H54 (cell line): ENCODE results near the gene FRMPD2.
A peak's percentile ranks its signal among the peaks of the same experiment; 100 is the strongest.
"Not testable (repeated sequence)": the region's sequence is repeated elsewhere in the genome, so short reads cannot be mapped to it uniquely, and the experiment has no call there.

ENCODE experiments used
- DNase-seq: peaks from one replicate; pipeline ENCODE4 v3.0.0; 2011; ENCODE audit warnings: low spot score, mixed read lengths; ENCODE audit not compliant: insufficient read length
- FAIRE-seq: peaks from 3 replicates; lab custom pipeline; 2011; peaks lifted over from hg19 to GRCh38; lab: Jason Lieb, UNC
- POLR2A ChIP-seq: IDR thresholded peaks from 2 replicates; pipeline ENCODE4 v1.6.1; 2011; ENCODE audit warnings: low read depth, mild to moderate bottlenecking, low read length

FRMPD2 gene

DNA sequence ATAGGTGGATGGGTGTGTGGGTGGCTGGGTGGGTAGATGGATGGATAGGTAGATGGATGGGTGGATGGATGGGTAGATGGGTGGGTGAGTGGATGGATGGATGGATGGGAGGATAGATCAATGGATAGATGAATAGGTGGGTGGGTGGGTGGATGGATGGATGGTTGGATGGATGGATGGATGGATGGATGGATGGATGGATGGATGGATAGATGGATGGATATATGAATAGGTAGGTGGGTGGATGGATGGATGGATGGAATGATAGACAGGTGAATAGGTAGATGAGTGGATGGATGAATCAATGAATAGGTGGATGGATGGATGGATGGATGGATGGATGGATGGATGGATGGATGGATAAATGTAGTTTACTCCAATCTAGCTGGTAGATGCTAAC, 52.7 kb downstream of the FRMPD2 start:
- FAIRE-seq, result no peak
- no peak for TF ChIP-seq POLR2A
- DNase-seq, result no peak

DNA sequence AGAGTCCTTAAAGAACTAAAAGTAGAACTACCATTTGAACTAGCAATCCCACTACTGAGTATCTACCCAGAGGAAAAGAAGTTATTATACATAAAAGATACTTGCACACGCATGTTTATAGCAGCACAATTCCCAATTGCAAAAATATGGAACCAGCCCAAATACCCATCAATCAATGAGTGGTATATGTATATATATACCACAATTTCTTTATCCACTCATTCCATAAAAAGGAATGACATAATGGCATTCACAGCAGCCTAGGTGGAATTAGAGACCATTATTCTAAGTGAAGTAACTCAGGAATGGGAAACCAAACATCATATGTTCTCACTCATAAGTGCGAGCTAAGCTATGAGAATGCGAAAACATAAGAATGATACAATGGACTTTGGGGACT, 53.5 kb downstream of the FRMPD2 start:
- not testable (repeated sequence) for FAIRE-seq

DNA sequence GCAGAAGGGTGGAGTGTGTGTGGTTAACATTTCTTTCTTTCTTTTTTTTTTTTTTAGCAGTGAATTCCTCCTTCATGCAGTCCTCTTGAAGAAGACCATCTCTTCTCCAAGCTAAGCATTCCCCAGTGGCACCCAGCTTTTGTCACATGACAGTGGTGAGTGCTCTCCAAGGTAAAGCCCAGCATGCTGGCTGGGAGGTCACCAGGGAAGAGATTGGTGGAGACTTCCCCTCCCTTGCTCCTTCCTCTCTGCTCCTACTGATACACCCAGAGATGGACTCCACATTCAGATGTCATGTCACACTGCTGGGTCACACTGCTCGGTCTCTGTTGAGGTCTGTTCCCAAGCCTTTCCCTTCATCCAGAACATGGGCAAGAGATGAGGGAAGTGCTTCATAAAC, 55.3 kb downstream of the FRMPD2 start:
- FAIRE-seq (no peak), DNase-seq (no peak)
- TF ChIP-seq POLR2A, result no peak

More for the DNA sequence above, 53.5 kb downstream of the FRMPD2 start:
- DNase-seq, result not testable (repeated sequence)

DNA sequence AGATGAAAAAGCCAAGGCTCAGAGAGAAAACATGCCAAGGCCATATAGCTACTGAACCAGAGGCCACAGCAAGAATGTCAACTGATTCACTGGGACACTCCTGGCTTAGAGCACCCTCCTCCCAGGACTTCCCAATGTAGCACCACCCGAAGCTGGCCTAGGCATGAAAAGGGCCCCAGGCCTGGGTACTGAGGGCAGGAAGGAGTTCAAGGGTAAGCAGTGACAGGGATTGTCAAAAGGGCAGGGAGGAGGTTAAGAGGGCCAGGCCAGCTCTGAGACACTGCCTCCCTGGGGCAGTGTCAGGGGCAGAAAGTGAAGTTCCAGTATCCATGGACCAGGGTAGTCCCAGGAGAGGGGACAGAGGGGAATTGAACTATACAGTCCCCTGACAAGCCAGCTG, 57.8 kb downstream of the FRMPD2 start:
- DNase-seq, result no peak
- TF ChIP-seq POLR2A, result no peak
- FAIRE-seq, result no peak

DNA sequence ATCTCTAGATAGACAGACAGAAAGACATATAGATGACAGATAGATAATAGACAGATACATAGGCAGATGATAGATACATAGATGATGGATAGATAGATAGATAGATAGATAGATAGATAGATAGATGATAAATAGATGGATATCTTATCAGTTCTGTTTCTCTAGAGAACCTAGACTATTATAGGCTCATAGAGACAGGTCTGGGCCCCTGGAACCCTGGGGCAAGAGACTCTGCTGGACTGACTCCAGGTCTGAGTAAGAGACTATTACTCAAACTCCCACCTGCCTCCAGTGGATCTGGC, 58.3 kb downstream of the FRMPD2 start:
- FAIRE-seq, result no peak
- DNase-seq, result no peak
- no peak for TF ChIP-seq POLR2A

DNA sequence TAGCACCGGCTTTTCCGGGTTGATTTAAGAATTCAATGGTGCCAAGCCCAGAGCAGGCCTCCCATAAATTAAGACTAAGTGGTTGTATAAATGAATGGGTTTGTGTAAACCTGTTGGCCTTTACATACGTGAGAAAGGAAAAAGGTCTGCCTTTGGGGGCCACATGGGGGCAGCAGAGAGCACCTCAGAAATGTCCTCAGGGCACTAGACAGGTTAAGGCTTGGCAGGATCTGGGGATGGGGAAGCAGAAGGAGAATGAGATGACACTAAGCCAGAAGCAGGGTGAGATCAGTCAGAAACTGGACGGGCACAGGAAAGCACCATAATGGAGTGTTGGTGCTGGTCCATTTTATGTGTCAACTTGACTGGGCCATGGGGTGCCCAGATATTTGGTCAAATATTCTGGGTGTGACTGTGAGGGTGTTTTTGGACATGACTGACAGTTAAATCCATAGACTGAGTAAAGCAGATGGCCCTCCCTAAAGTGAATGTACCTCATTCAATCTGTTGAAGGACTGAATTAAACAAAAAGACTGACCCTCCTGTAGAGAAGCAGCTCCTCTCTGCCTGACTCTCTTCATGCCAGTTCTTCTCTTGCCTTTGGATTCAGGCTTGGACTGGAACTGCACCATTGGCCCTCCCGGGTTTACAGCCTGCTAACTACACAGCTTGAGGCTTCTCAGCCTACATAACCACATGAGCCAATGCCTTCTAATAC, 58.9 kb downstream of the FRMPD2 start:
- no peak for TF ChIP-seq POLR2A
- DNase-seq (peak; percentile 24), FAIRE-seq (no peak)

DNA sequence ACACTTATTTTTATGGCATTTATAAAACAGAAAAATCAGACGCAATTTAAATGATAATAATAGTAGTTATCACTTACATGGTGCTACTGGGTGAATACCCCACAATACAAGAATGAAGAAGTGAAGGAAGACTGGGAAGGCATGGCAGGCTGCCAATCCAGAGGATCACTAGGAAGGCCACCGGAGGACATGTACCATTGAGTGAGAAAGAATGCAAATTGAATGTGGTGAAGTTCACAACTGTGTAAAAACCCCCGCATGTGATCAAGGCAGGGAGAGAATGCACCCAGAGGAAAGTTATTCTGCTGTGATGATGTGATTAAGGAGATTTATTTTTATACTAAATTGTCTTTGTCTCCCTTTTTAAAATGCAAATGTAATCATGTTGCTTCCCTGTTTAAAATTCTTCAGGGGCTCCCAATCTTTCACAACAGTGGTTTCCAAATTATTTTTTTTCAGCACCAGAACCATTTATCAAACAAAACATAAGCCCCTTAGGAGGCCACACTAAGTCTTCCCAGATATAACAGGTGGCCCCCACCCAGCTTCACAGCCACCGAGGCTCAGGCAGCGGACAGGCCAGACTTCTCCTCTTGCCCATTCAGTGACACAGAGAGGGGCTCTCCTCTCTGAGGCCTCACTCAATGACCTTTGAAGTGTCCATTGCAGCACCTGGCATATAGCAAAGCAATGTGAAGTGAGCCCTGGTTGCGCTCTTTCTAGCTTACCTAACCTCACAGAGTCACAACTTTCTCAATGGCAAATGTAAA, 59.6 kb downstream of the FRMPD2 start:
- TF ChIP-seq POLR2A, result no peak
- no peak for FAIRE-seq
- DNase-seq, result no peak

DNA sequence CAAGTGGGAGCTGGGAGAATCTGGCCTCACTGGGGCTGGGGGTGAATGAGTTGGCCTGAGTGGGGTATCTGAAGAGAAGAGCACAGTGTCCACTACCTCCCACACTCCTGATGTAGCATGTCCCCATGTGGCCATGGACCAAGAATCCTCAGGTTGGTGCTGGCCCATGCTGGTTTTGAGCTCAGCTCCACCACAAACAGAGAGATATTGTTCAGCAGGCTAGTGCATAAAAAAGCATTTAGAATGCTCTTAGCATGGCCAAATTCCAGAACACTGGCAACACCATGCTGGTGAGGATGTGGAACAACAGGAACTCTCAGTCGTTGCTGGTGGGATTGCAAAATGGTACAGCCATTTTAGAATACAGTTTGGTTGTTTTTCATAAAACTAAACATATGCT, 61.4 kb downstream of the FRMPD2 start:
- FAIRE-seq, result no peak
- no peak for DNase-seq
- no peak for TF ChIP-seq POLR2A

DNA sequence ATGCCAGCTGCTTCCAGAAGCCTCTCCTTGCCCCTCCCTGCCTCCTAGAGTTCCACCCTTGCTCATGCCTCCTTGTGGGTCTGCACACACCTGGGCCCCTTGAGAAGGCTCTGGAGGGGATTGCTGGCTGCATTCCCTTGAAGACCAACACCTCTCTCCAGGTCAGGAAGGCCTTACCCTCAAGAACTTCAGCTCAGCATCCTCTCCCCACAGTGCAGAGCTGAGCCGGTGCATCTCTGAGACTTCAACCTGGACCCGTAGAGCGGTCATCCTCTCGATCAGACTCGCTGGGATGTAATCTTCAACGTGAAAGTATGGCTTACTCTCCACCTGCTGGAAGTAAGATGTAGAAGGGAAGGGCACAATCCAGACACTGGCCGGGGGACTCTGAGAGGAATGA, 62.7 kb downstream of the FRMPD2 start:
- FAIRE-seq (no peak), DNase-seq (no peak)
- no peak for TF ChIP-seq POLR2A

DNA sequence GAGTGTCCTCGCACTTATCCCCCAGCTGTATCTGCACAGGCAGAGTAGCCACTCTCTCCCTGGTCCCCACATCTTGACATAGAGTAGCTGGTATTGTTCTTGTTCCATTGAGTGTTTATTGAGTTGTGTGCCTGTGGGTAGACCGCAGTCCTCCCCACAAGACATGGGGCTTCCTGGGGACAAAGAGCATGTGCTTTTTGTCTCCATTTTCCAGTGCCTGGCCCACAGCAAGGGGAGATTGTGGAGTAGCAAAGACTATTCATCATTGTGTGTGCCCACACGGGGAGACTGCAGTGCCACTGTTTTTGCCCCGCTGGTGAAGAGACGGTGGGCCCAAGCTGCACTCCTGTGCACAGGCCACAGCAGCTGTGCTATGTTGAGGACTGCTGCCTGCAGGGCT, 63.5 kb downstream of the FRMPD2 start:
- FAIRE-seq (no peak), DNase-seq (no peak)
- no peak for TF ChIP-seq POLR2A

DNA sequence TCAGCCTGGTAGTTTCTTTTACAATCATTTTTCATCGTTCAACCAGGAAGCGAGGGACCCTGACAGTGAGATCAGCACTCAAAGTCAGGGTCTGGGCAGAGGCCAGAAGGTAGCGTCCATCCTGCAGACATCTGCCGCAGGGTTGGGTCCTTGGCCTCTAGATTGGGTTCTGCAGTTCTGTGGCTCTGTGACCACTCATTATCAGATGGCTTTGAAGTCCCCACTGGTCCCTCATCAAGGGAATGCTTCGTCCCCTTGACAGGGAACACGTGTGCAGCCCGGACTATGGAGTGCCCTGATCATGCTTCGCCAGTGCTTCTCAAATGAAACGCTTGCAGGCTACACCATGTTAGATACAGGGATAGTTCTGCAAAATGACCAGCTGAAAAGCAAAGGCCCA, 64.1 kb downstream of the FRMPD2 start:
- DNase-seq (no peak), FAIRE-seq (no peak)
- no peak for TF ChIP-seq POLR2A

DNA sequence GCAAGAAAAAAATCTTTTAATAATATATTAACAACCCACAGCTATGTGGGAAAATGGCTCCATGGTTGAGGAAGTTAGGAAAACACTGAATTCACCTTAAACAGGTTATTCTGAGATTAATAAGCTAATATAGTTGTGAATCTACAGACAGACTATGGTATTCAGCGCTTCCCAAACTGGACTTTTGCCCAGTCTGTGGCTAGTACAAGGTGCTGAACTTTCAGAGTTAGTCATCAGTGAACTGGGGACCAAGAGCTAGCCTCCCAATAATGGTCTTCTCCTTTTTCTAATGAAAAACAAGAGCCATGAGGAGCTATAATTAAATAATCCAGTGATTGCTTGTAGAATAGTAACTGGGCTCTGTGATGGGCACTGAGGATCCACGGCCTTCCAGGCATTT, 65.3 kb downstream of the FRMPD2 start:
- no peak for FAIRE-seq
- DNase-seq, result no peak
- TF ChIP-seq POLR2A, result no peak

DNA sequence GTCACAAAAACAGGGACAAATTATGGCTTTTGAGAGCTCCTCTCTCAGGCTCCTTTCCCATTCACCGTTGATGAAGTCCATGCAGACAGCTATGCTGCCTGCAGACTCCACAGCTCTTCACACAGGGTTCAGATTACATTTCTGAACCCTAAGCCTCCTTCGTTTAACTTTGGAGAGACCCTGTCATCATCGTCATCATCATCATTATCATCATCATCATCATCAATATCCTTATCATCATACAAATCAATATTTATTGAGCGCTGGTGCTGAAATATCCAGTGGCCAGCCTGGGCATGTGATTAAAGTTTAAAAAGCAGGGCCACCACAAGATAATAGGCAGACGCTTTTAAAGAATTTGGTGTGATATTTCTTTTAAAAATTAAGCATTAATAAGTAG, 66.6 kb downstream of the FRMPD2 start:
- FAIRE-seq, result no peak
- TF ChIP-seq POLR2A, result no peak
- DNase-seq, result no peak

DNA sequence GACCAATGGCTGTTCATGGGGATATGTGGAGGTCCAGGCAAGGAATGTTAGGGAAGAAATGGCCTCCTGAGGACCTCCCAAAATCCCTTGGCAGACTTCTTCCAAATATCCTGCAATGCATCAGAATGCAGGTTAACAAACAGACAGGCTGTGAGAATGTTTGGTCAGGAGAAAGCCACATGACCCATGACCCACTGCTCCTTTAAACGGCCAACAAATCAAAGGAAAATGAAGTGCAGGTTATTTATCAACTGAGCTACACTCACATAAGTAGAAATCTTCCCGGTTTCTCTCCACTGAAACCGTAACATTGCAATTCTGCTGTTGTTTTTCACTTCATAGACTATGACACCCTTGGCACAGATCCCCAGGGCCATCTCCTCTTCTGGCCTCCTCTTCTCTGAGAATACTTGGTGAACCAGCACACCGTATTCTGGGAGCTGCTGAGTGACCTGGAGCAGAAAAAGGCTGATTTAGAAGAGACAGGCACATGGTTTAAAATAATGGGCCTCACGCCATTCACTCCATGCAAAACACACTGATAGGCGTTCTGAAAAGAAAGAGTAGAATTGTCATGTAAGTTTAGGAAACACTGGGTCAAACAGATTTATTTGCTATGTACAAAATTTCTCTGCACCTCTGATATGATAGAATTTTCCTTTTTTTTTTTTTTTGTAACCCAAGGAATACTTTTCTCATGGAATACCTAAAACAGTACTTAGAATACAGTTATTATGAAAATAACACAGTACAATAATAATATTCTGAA, 67.8 kb downstream of the FRMPD2 start:
- FAIRE-seq, result no peak
- DNase-seq, result no peak
- TF ChIP-seq POLR2A, result no peak
